GM18498 (cell line): Measurements from ENCODE around the gene PCID2.
A peak's percentile ranks its signal among the peaks of the same experiment; 100 is the strongest.
"Not testable (repeated sequence)": the region's sequence is repeated elsewhere in the genome, so short reads cannot be mapped to it uniquely, and the experiment has no call there.

Source experiments
- ATAC-seq: cut with Tn5 transposase; IDR thresholded peaks from one replicate; pipeline ENCODE4 v1.9.1; 2021; ENCODE audit warnings: mild to moderate bottlenecking, moderate library complexity; ENCODE audit not compliant: unreplicated experiment

Gene PCID2

GRCh38 chr13:113167155-113167554 lies 41.3 kb downstream of the PCID2 start:
- no peak for ATAC-seq

- ATAC-seq, result no peak
Measured at GRCh38 chr13:113166681-113167080, 41.8 kb downstream of the PCID2 start.

- no peak for ATAC-seq
Measured at GRCh38 chr13:113166266-113166665, 42.2 kb downstream of the PCID2 start.

GRCh38 chr13:113164492-113164891 lies 44.0 kb downstream of the PCID2 start:
- no peak for ATAC-seq

GRCh38 chr13:113162783-113163685 lies 45.4 kb downstream of the PCID2 start:
- ATAC-seq, result no peak

GRCh38 chr13:113161975-113162374 lies 46.5 kb downstream of the PCID2 start:
- ATAC-seq, result not testable (repeated sequence)

GRCh38 chr13:113161433-113161832 lies 47.0 kb downstream of the PCID2 start:
- no peak for ATAC-seq

GRCh38 chr13:113160983-113161382 lies 47.5 kb downstream of the PCID2 start:
- no peak for ATAC-seq

- no peak for ATAC-seq
Measured at GRCh38 chr13:113159701-113160100, 48.8 kb downstream of the PCID2 start.

GRCh38 chr13:113158946-113159345 lies 49.5 kb downstream of the PCID2 start:
- no peak for ATAC-seq

- no peak for ATAC-seq
Measured at GRCh38 chr13:113157929-113158747, 50.3 kb downstream of the PCID2 start, which contains the start of gene PROZ. TSS of gene PROZ (plus strand) at chr13:113158648. CDS start at chr13:113158661, 13 bp downstream.

- ATAC-seq, result no peak
Measured at GRCh38 chr13:113157206-113157928, 51.1 kb downstream of the PCID2 start.

GRCh38 chr13:113155982-113156655 lies 52.4 kb downstream of the PCID2 start:
- no peak for ATAC-seq

- ATAC-seq, result no peak
Measured at GRCh38 chr13:113155201-113155600, 53.3 kb downstream of the PCID2 start.

GRCh38 chr13:113153810-113154748 lies 54.4 kb downstream of the PCID2 start:
- peak; percentile 61 for ATAC-seq

- ATAC-seq, result peak; percentile 31
Measured at GRCh38 chr13:113152984-113153809, 55.3 kb downstream of the PCID2 start.

- ATAC-seq, result no peak
Measured at GRCh38 chr13:113152691-113152983, 55.8 kb downstream of the PCID2 start.

- ATAC-seq, result no peak
Measured at GRCh38 chr13:113151745-113152690, 56.5 kb downstream of the PCID2 start.
